Epithelial cell of proximal tubule (primary cell): ENCODE data around the gene KCNK16. TPM values are rescaled to one million over a fixed set of nuclear protein-coding genes. Genes with fewer than 3 reads are reported as not detected.

ENCODE experiments used
- DNase-seq: peaks from one replicate; pipeline ENCODE4 v3.0.0-alpha.2; 2011; ENCODE audit warnings: low read depth
- H3K4me3 ChIP-seq: 2 replicates; pipeline ENCODE4 v1.5.1; 2011; ENCODE audit warnings: low read depth, mild to moderate bottlenecking, low read length
- CTCF ChIP-seq: conservative IDR thresholded peaks from 2 replicates; pipeline ENCODE4 v1.5.1; 2012; ENCODE audit warnings: low read depth, mild to moderate bottlenecking, low read length
- total RNA-seq: library from RNA; depleted of rRNA; stranded (reverse); fragments of >200 nt; gene quantifications from 2 replicates; pipeline ENCODE4 v1.2.3, GENCODE V29; 2015

The KCNK16 gene
- total RNA-seq, 1 donor from 2014 or later = not detected

GRCh38 chr6:39281312-39281980 lies 41.1 kb downstream of the KCNK16 start:
- TF ChIP-seq CTCF = no peak
- no peak for DNase-seq
- no peak overlapping the region for H3K4me3 ChIP-seq

- TF ChIP-seq CTCF = no peak
- DNase-seq = peak; percentile 73
- H3K4me3 ChIP-seq = no peak overlapping the region
Measured at GRCh38 chr6:39280247-39280731, 42.2 kb downstream of the KCNK16 start.

GRCh38 chr6:39279539-39279938 lies 43.0 kb downstream of the KCNK16 start:
- H3K4me3 ChIP-seq = no peak overlapping the region
- TF ChIP-seq CTCF = no peak
- DNase-seq = no peak

GRCh38 chr6:39276379-39276995 lies 46.0 kb downstream of the KCNK16 start:
- DNase-seq = no peak
- H3K4me3 ChIP-seq = no peak overlapping the region
- no peak for TF ChIP-seq CTCF

GRCh38 chr6:39274903-39275302 lies 47.6 kb downstream of the KCNK16 start:
- no peak for DNase-seq
- no peak for TF ChIP-seq CTCF
- no peak overlapping the region for H3K4me3 ChIP-seq

GRCh38 chr6:39274471-39274870 lies 48.0 kb downstream of the KCNK16 start:
- TF ChIP-seq CTCF = no peak
- DNase-seq = no peak
- H3K4me3 ChIP-seq = no peak overlapping the region

GRCh38 chr6:39273406-39273821 lies 49.1 kb downstream of the KCNK16 start:
- H3K4me3 ChIP-seq = no peak overlapping the region
- peak; percentile 61 for DNase-seq
- TF ChIP-seq CTCF = no peak
